Adrenal gland (tissue), 5 donors: ENCODE results near the gene DGCR8.

ENCODE experiments used
- CTCF ChIP-seq, 6 experiments: fragments of 450-650 bp in 4 of 6; fragments of 200-600 bp in 2 of 6; sonication (generic) in 1 of 6; IDR thresholded peaks; 1 replicate in 5 of 6; 2 replicates in 1 of 6; pipeline versions ENCODE4 v1.5.1 to v1.8.0; 2016 to 2021; ENCODE audit warnings: antibody characterized with exemption in 6 of 6, mild to moderate bottlenecking in 2 of 6, moderate library complexity in 1 of 6
- POLR2A ChIP-seq, 2 donors: fragments of 450-650 bp; IDR thresholded peaks; one replicate each; pipeline ENCODE4 v1.6.1; 2017; ENCODE audit warnings: antibody characterized with exemption in 2 of 2, mild to moderate bottlenecking in 2 of 2, moderate library complexity in 1 of 2
- donor health status: DM: no; HTN: no; CAD: no.

GRCh38 chr22:20125201-20126174, 45.4 kb downstream of the DGCR8 start:
- peak in 1 of 2 donors; percentile 61 for TF ChIP-seq POLR2A (IDR thresholded peaks at IDR 0.05)
- TF ChIP-seq CTCF (IDR thresholded peaks at IDR 0.05), result peak in 4 of 6 experiments; percentile 38 to 46 (median 42)
